NT2/D1 (cell line): Measurements from ENCODE around the gene MAN2A2.

Source experiments
- SUZ12 ChIP-seq: IDR thresholded peaks from 2 replicates; pipeline ENCODE4 v1.6.1; 2011; ENCODE audit not compliant: insufficient read length, insufficient read depth; ENCODE audit errors: extremely low read depth
- YY1 ChIP-seq: IDR thresholded peaks from 2 replicates; pipeline ENCODE4 v1.6.1; 2011; ENCODE audit not compliant: insufficient read length, insufficient read depth
- ZNF274 ChIP-seq: IDR thresholded peaks from 2 replicates; pipeline ENCODE4 v1.6.1; 2011; ENCODE audit warnings: mild to moderate bottlenecking, low read depth, low read length

DNA sequence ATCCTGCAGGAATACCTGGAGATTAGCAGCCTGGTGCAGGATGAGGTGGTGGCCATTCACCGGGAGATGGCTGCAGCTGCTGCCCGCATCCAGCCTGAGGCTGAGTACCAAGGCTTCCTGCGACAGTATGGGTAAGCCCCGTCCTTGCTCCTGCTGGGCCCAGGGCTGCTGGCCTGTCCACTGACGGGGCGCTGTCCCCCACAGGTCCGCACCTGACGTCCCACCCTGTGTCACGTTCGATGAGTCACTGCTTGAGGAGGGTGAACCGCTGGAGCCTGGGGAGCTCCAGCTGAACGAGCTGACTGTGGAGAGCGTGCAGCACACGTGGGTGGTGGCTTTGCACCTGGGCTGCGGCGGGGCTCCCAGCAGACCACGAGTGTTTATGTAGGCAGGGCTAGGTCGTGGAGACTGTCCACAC is 13.8 kb upstream of the MAN2A2 start:
- no peak for TF ChIP-seq ZNF274
- no peak for TF ChIP-seq YY1
- no peak for TF ChIP-seq SUZ12
